Stomach (tissue), 4 donors: ENCODE data around the gene NPM3.

Experiments
- EP300 ChIP-seq: sonication (generic); formaldehyde crosslinking; IDR thresholded peaks from one replicate; pipeline ENCODE4 v1.6.1; 2017; ENCODE audit warnings: antibody characterized with exemption
- POLR2A ChIP-seq, 4 donors: fragments of 450-650 bp; IDR thresholded peaks; one replicate each; pipeline ENCODE4 v1.6.1; 2016; ENCODE audit warnings: antibody characterized with exemption in 4 of 4, control low read depth in 2 of 4, mild to moderate bottlenecking in 1 of 4, moderate library complexity in 1 of 4
- POLR2AphosphoS5 ChIP-seq, 3 donors: sonication (generic); formaldehyde crosslinking; IDR thresholded peaks; one replicate each; pipeline ENCODE4 v1.6.1; 2016; ENCODE audit warnings: antibody characterized with exemption in 3 of 3
- TF ChIP-seq, protein P1 (sequence below), 7 experiments: fragments of 450-650 bp in 4 of 7; fragments of 200-600 bp in 3 of 7; sonication (generic) in 3 of 7; IDR thresholded peaks; one replicate each; pipeline ENCODE4 v1.5.1; 2016 to 2019; ENCODE audit warnings: antibody characterized with exemption in 7 of 7, control low read depth in 2 of 7, mild to moderate bottlenecking in 1 of 7

DNA sequence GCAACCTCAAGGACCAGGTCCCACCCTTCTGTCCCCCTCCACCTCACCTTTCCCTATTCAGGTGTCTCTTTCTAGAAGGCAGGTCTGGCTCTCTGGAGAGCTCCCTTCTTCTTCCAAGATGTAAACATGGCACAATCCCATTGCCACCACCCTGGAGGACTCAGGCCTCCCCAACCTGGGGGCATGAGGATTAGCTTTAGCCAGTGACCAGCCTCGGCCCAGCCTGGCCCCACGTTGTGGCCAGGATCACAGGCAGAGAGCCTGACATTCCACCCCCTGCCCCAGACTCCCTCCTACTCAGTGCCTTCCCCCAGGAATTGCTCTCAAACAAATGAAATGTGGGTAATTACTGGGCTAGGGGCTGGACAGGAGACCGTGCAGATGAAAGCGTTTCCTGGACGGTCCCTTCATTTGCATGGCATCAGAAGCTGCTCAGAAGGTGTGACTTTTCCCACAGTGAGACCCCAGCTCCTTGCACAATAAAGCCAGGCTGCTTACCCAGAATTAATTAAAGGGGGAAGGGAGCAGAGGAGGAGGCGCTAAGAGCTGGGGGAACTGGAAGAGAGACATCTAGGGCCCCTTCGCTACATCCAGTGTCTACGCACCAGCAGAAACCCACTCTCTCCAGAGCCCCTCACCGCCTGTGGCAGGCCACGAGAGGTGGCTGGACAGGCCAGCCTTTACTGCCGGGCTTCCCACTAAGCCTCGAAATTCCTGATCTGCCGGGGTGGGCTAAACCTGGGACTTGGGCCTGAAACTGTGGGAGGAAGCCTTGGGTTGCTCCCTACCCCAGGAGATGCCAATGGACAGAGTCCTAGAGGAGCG, 15.1 kb downstream of the NPM3 start:
- TF ChIP-seq, protein P1, sequence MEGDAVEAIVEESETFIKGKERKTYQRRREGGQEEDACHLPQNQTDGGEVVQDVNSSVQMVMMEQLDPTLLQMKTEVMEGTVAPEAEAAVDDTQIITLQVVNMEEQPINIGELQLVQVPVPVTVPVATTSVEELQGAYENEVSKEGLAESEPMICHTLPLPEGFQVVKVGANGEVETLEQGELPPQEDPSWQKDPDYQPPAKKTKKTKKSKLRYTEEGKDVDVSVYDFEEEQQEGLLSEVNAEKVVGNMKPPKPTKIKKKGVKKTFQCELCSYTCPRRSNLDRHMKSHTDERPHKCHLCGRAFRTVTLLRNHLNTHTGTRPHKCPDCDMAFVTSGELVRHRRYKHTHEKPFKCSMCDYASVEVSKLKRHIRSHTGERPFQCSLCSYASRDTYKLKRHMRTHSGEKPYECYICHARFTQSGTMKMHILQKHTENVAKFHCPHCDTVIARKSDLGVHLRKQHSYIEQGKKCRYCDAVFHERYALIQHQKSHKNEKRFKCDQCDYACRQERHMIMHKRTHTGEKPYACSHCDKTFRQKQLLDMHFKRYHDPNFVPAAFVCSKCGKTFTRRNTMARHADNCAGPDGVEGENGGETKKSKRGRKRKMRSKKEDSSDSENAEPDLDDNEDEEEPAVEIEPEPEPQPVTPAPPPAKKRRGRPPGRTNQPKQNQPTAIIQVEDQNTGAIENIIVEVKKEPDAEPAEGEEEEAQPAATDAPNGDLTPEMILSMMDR (IDR thresholded peaks at IDR 0.05): no peak
- no peak for TF ChIP-seq POLR2A (IDR thresholded peaks at IDR 0.05)
- no peak for TF ChIP-seq POLR2AphosphoS5 (IDR thresholded peaks at IDR 0.05)
- TF ChIP-seq EP300: no peak
